HG02642 (cell line): ENCODE results near the gene CREB3L1.

Source experiments
- ATAC-seq: cut with Tn5 transposase; IDR thresholded peaks from one replicate; pipeline ENCODE4 v1.9.1; 2021; ENCODE audit warnings: mild to moderate bottlenecking; ENCODE audit not compliant: unreplicated experiment, poor library complexity

CREB3L1 gene

GRCh38 chr11:46277622-46278386, at the start of gene CREB3L1:
CREB3L1 (plus strand) TSS chr11:46277662; CDS start chr11:46278112, 450 bp downstream.
- peak; percentile 25 for ATAC-seq

- ATAC-seq = no peak
Observed at GRCh38 chr11:46229230-46229629, 48.2 kb upstream of the CREB3L1 start.

GRCh38 chr11:46234311-46234710, 43.2 kb upstream of the CREB3L1 start:
- ATAC-seq = no peak

GRCh38 chr11:46235777-46236688, 41.4 kb upstream of the CREB3L1 start:
- no peak for ATAC-seq

GRCh38 chr11:46236918-46237247, 40.6 kb upstream of the CREB3L1 start:
- no peak for ATAC-seq

- ATAC-seq = no peak
Observed at GRCh38 chr11:46237248-46238077, 40.0 kb upstream of the CREB3L1 start.

GRCh38 chr11:46238078-46238966, 39.1 kb upstream of the CREB3L1 start:
- ATAC-seq = no peak

GRCh38 chr11:46238967-46239800, 38.3 kb upstream of the CREB3L1 start:
- ATAC-seq = peak; percentile 68

GRCh38 chr11:46239801-46240061, 37.7 kb upstream of the CREB3L1 start:
- no peak for ATAC-seq

- ATAC-seq = no peak
Observed at GRCh38 chr11:46240371-46240770, 37.1 kb upstream of the CREB3L1 start.

GRCh38 chr11:46240861-46241260, 36.6 kb upstream of the CREB3L1 start:
- ATAC-seq = no peak

GRCh38 chr11:46242041-46242951, 35.2 kb upstream of the CREB3L1 start:
- ATAC-seq = no peak

- ATAC-seq = peak; percentile 82
Observed at GRCh38 chr11:46242952-46243795, 34.3 kb upstream of the CREB3L1 start.

GRCh38 chr11:46243796-46244109, 33.7 kb upstream of the CREB3L1 start:
- no peak for ATAC-seq

- no peak for ATAC-seq
Observed at GRCh38 chr11:46246521-46246920, 30.9 kb upstream of the CREB3L1 start.

- no peak for ATAC-seq
Observed at GRCh38 chr11:46247090-46247489, 30.4 kb upstream of the CREB3L1 start.

- ATAC-seq = no peak
Observed at GRCh38 chr11:46247659-46248058, 29.8 kb upstream of the CREB3L1 start.
